Heart left ventricle (tissue), 16 donors: ENCODE measurements around the gene EPHX1. TPM values are rescaled to one million over a fixed set of nuclear protein-coding genes. Genes with fewer than 3 reads are reported as not detected.
"Not testable (repeated sequence)": the region's sequence is repeated elsewhere in the genome, so short reads cannot be mapped to it uniquely, and the experiment has no call there.

ENCODE experiments used
- ATAC-seq, 4 donors: fragments of 200-7000 bp; cut with Tn5 transposase; one replicate each; pipeline ENCODE4 v1.9.1; 2020 to 2022; ENCODE audit warnings: moderate library complexity in 4 of 4, mild to moderate bottlenecking in 3 of 4, moderate number of reproducible peaks in 1 of 4
- DNase-seq, 5 donors: peaks; one replicate each; pipeline ENCODE4 v3.0.0-alpha.2; 2020
- H3K27ac ChIP-seq, 12 donors: fragments of 200-600 bp; sonication (generic) in 4 of 12; one replicate each; pipeline versions ENCODE4 v1.5.0 to v1.8.0; 2016 to 2022; ENCODE audit warnings: mild to moderate bottlenecking in 2 of 12
- H3K27me3 ChIP-seq, 9 donors: fragments of 200-600 bp; sonication (generic) in 2 of 9; one replicate each; pipeline versions ENCODE4 v1.5.1 to v1.8.0; 2016 to 2022; ENCODE audit warnings: mild to moderate bottlenecking in 3 of 9
- H3K36me3 ChIP-seq, 9 donors: fragments of 200-600 bp; sonication (generic) in 2 of 9; one replicate each; pipeline versions ENCODE4 v1.5.0 to v1.8.0; 2018 to 2022; ENCODE audit warnings: mild to moderate bottlenecking in 2 of 9
- H3K4me1 ChIP-seq, 12 donors: fragments of 200-600 bp; sonication (generic) in 4 of 12; one replicate each; pipeline versions ENCODE4 v1.5.0 to v1.8.0; 2016 to 2022; ENCODE audit warnings: mild to moderate bottlenecking in 3 of 12
- H3K4me3 ChIP-seq, 12 donors: fragments of 200-600 bp; sonication (generic) in 4 of 12; one replicate each; pipeline versions ENCODE4 v1.5.0 to v1.8.0; 2017 to 2022; ENCODE audit warnings: mild to moderate bottlenecking in 9 of 12, moderate library complexity in 4 of 12
- H3K9me3 ChIP-seq, 12 donors: fragments of 200-600 bp; sonication (generic) in 4 of 12; one replicate each; pipeline versions ENCODE4 v1.5.0 to v1.8.0; 2016 to 2022; ENCODE audit warnings: mild to moderate bottlenecking in 1 of 12
- CTCF ChIP-seq, 12 donors: fragments of 200-600 bp; sonication (generic) in 4 of 12; IDR thresholded peaks; one replicate each; pipeline versions ENCODE4 v1.5.0 to v1.8.0; 2018 to 2022; ENCODE audit warnings: antibody characterized with exemption in 12 of 12, mild to moderate bottlenecking in 5 of 12
- POLR2A ChIP-seq, 2 donors: fragments of 450-650 bp; IDR thresholded peaks; one replicate each; pipeline ENCODE4 v1.6.1; 2017; ENCODE audit warnings: antibody characterized with exemption in 2 of 2, mild to moderate bottlenecking in 2 of 2, moderate library complexity in 2 of 2
- WGBS, 4 donors: extraction: QIAGEN DNeasy Blood & Tissue Kit in 2 of 4; methylation state at CpG; one replicate each; pipeline versions ENCODE4 v1.1.5 to v1.1.7; 2013 to 2018; 5-methylcytosine and 5-hydroxymethylcytosine counted together
- intact Hi-C, 10 donors: fragments of 100-400 bp; cut with DNase I; formaldehyde crosslinking; loops; one replicate each; pipeline versions ENCODE4 v1.11.1 to v1.14.2; 2022
- polyA plus RNA-seq, 2 donors: library from polyadenylated mRNA; stranded (reverse); fragments of 200-250 nt; gene quantifications; one replicate each; pipeline ENCODE4 v1.2.3, GENCODE V29; 2013
- total RNA-seq, 9 donors: library from RNA; depleted of rRNA in 2 of 9; stranded (reverse); fragments of >200 nt in 2 of 9; fragmentation: NEBNext Ultra II Directional in 3 of 9; extraction: Animal tissue kit (Norgen Biotek cat#: 25700) in 3 of 9; gene quantifications; one replicate each; pipeline versions ENCODE4 v1.1.0 to v1.2.4, GENCODE V29; 2016 to 2023
- donor health status: ischemic (EF 13 %, LVEDD 7.1; RV severe dilation, severe dysfunction).
- donor health status: healthy with polysubstance abuse.
- donor health status: DM: no; HTN: yes; CAD: no.
- donor health status: DM: no; HTN: no; CAD: no.
- donor health status: ischemic (EF 25% LVEDD 6.9; RV normal size, moderate dysfunction).
- donor health status: ischemic (EF 25% LVEDD 5.7; RV mildly dilated, moderate dysfunction).
- donor health status: healthy.
- donor health status: DM: yes; HTN: yes; CAD: no.
- donor health status: ischemic (EF 35%, LVEDD 5.7; RV mildly dilated, moderate dysfunction).
- donor health status: nonischemic (EF 11% LVEDD 7.7; RV severe dilation, severe dysfunction).
- donor health status: DM: yes; HTN: yes; CAD: no.
- donor health status: PGD.
- donor health status: ischemic (EF 29% LVEDD 5.4; RV normal size, mild dysfunction).
- donor health status: nonischemic (EF 23%, LVEDD 6.1; RV moderate dilation, normal function).

EPHX1 gene
- total and polyA plus RNA-seq, 11 donors, result 22.2 to 96.8 (median 45.4) TPM

- intact Hi-C loops, result loop anchor here in 9 of 10 donors (5.0 kb wide), 3 partner anchors 35 to 70 kb away; partner anchors contain the start of genes SRP9 (in 6 of the 9) and TMEM63A (in 1 of the 9)
- 72 to 80% (median 75%) methylated on average over 7 to 8 of the region's 8 CpGs for WGBS, 4 donors
Measured at GRCh38 chr1:225812488-225813213, 2.7 kb downstream of the EPHX1 start.

GRCh38 chr1:225813214-225813964 is 3.5 kb downstream of the EPHX1 start:
- H3K4me1 ChIP-seq, result peaks cover 27 to 83% (median 70%) of the 10 kb centered on the region in 12 donors

More at GRCh38 chr1:225812488-225813213, 2.7 kb downstream of the EPHX1 start:
- DNase-seq (no peak), ATAC-seq (no peak)
- TF ChIP-seq CTCF (IDR thresholded peaks at IDR 0.05) (no peak), POLR2A (IDR thresholded peaks at IDR 0.05) (no peak)
- Histone ChIP-seq H3K4me3 (peak overlapping the region in 4 of 12 donors; percentile 15 to 83 (median 49)), H3K27ac (peak overlapping the region; percentile 75 to 96 (median 90)), H3K9me3 (no peaks in the 10 kb centered on the region), H3K4me1 (peaks cover 24 to 76% (median 62%) of the 10 kb centered on the region in 12 donors), H3K36me3 (no peaks in the 10 kb centered on the region), H3K27me3 (no peaks in the 10 kb centered on the region)

GRCh38 chr1:225814381-225814780 is 4.5 kb downstream of the EPHX1 start:
- H3K27ac ChIP-seq, result peak overlapping the region; percentile 75 to 96 (median 90)
- peaks cover 27 to 86% (median 75%) of the 10 kb centered on the region in 12 donors for H3K4me1 ChIP-seq
- ATAC-seq (no peak), DNase-seq (peak in 3 of 5 donors; percentile 65 to 81 (median 67))
- intact Hi-C loops, result loop anchor here in 9 of 10 donors (5.0 kb wide), 3 partner anchors 33 to 68 kb away; partner anchors contain the start of genes SRP9 (in 6 of the 9) and TMEM63A (in 1 of the 9)
- H3K36me3 ChIP-seq, result no peaks in the 10 kb centered on the region
- H3K9me3 ChIP-seq, result no peaks in the 10 kb centered on the region
- H3K27me3 ChIP-seq, result no peaks in the 10 kb centered on the region
- no peak overlapping the region for H3K4me3 ChIP-seq
- TF ChIP-seq CTCF (IDR thresholded peaks at IDR 0.05) (no peak), POLR2A (IDR thresholded peaks at IDR 0.05) (no peak)
- WGBS, 4 donors, result 53 to 67% (median 62%) methylated on average over 6 to 7 of the region's 7 CpGs

More at GRCh38 chr1:225813214-225813964, 3.5 kb downstream of the EPHX1 start:
- intact Hi-C loops, result loop anchor here in 9 of 10 donors (5.0 kb wide), 3 partner anchors 34 to 69 kb away; partner anchors contain the start of genes SRP9 (in 6 of the 9) and TMEM63A (in 1 of the 9)
- TF ChIP-seq POLR2A (IDR thresholded peaks at IDR 0.05) (peak in 1 of 2 donors; percentile 26), CTCF (IDR thresholded peaks at IDR 0.05) (no peak)
- Histone ChIP-seq H3K4me3 (peak overlapping the region in 6 of 12 donors; percentile 7 to 30 (median 24)), H3K9me3 (no peaks in the 10 kb centered on the region), H3K27ac (peak overlapping the region; percentile 75 to 96 (median 90)), H3K36me3 (no peaks in the 10 kb centered on the region), H3K27me3 (no peaks in the 10 kb centered on the region)
- peak; percentile 22 to 69 (median 41) for ATAC-seq
- DNase-seq, result peak; percentile 72 to 81 (median 74)
- WGBS, 4 donors, result 40 to 57% (median 54%) methylated on average over 9 to 10 of the region's 10 CpGs

- intact Hi-C loops, H3K4me3 ChIP-seq, H3K9me3 ChIP-seq, H3K36me3 ChIP-seq, DNase-seq, ATAC-seq, H3K27me3 ChIP-seq: not testable (repeated sequence)
- H3K4me1 ChIP-seq, result peaks cover 27 to 91% (median 81%) of the 10 kb centered on the region in 12 donors
- H3K27ac ChIP-seq, result peak overlapping the region in 11 of 12 donors; percentile 82 to 96 (median 92)
- WGBS, 4 donors, result 76 to 92% (median 85%) methylated on average over 4 to 7 of the region's 7 CpGs
Measured at GRCh38 chr1:225815090-225815489, 5.2 kb downstream of the EPHX1 start.
